GM18498 (cell line): ENCODE data around the gene CCNL2.
"Not testable (repeated sequence)": the region's sequence is repeated elsewhere in the genome, so short reads cannot be mapped to it uniquely, and the experiment has no call there.

ENCODE experiments used
- ATAC-seq: cut with Tn5 transposase; IDR thresholded peaks from one replicate; pipeline ENCODE4 v1.9.1; 2021; ENCODE audit warnings: mild to moderate bottlenecking, moderate library complexity; ENCODE audit not compliant: unreplicated experiment

Gene CCNL2

DNA sequence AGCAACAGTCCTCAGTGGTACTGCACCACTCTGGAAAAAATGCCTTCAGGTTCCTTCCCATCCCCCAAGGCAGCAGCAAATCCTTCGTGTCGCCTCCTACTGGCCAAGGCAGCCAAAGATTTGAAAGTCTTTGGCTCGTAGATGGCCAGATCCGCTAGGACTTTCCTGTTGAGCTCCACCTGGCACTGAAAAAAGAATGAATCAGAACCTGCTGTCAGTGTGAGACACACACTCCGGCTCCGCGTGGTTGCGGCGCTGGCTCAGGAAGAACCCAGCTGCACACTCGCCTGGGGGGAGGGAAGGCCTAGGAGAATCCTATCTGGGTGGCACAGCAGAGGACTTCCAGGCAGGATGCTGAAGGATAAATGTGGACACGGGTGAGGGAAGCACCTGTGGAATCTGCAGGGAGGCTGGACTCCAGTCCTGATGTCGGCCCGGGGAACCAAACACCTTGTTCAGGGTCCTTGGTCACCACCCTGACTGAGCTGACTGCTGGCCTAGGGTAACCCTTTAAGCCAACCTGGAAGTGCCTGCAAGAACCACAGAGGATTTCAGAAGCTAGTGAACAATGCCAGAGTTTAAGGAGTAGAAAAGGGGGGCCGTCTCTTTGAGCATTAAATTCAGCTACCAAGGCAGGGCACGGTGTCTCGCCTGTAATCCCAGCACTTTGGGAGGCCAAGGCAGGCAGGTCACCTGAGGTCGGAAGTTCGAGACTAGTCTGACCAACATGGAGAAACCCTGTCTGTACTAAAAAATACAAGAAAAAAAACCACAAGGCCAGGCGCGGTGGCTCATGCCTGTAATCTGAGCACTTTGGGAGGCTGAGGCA, 3.2 kb upstream of the CCNL2 start:
- no peak for ATAC-seq

- no peak for ATAC-seq
Measured at GRCh38 chr1:1401457-1402010, 2.4 kb upstream of the CCNL2 start.

- no peak for ATAC-seq
Measured at GRCh38 chr1:1400576-1401456, 1.7 kb upstream of the CCNL2 start.

- no peak for ATAC-seq
Measured at GRCh38 chr1:1399872-1400575, 889 bp upstream of the CCNL2 start.

GRCh38 chr1:1398677-1399186, 403 bp downstream of the CCNL2 start:
- peak; percentile 25 for ATAC-seq

GRCh38 chr1:1397839-1398523, 1.2 kb downstream of the CCNL2 start:
- ATAC-seq: no peak

DNA sequence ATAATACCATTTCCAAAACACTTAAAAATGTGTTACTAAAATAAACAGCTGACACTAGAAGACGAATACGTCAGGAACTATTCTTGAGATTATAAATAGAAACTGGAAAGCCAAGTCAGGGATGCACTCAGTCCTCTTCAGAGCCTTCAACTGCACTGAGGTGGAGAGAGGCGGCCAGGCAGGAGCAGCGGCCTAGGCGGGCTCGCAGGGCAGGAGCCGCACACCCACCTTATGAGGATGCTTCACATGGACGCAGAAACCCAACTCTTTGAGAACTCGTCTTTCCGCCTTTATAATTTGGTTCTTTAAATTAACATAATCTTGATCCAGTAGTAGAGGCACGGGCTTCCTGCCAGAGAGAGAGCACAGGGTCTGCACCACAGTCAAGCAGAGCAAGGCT, 4.0 kb downstream of the CCNL2 start:
- no peak for ATAC-seq

GRCh38 chr1:1394116-1394515, 5.0 kb downstream of the CCNL2 start:
- ATAC-seq: no peak

DNA sequence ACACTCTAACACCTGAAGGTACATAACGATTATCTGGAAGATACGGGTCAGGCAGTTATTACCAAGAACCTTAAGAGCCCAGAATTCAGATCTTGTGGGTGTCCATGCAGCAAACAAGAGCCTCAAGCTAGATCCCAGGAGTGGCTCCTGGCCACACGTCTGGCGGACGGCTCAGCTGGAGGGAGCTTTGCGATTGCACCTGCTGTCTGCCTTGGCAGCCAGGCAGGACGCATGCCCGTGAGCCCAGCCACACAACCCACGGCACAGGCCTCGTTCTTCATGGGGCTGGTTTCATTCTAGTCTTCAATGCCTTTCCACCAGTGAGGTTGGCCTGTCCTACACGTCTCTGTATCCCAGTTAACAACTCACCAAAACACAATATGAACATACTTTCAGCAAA, 5.7 kb downstream of the CCNL2 start:
- ATAC-seq: no peak

- no peak for ATAC-seq
Measured at GRCh38 chr1:1393014-1393413, 6.1 kb downstream of the CCNL2 start.

- ATAC-seq: no peak
Measured at GRCh38 chr1:1391225-1391624, 7.9 kb downstream of the CCNL2 start.

DNA sequence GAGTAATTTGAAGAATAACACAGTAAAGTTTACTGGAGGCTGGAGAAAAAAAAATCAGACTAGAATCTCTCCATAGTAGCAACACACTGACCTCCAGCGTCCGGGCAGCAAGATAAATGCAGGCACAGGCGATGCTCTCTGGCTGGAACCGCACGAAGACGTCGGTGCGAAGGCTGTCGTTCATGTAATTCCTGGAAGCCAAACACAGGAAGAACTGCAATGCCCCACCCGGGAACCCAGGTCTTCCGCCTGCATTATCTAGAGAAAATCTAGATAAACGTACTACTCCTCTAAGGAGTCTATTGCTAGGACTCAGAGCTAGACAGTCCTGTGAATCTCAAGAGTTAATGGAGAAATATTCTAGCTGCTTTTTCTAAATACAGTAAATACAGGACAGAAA, 8.5 kb downstream of the CCNL2 start:
- no peak for ATAC-seq

GRCh38 chr1:1388078-1388472, 11.1 kb downstream of the CCNL2 start:
- no peak for ATAC-seq

GRCh38 chr1:1387098-1388077, 11.7 kb downstream of the CCNL2 start:
- no peak for ATAC-seq

DNA sequence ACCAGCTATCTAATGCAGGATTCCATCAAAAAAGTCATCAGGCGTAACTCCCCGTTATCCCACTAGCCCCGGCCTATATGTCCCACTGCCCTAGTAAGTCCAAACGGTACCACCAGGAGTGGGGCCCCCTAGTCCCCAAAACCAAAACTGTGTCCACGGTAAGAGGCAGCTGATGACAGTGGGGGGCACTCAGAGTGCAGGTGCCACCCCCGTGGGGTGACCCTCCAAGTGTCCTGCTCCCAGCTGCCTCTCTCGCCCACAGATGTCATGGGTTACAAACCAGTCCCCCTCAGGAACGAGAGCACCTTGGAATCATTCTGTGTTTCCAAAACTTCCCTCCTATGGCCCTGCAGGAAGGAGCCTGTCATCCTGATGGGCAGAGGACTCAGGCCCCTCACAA, 13.2 kb downstream of the CCNL2 start:
- ATAC-seq: no peak

DNA sequence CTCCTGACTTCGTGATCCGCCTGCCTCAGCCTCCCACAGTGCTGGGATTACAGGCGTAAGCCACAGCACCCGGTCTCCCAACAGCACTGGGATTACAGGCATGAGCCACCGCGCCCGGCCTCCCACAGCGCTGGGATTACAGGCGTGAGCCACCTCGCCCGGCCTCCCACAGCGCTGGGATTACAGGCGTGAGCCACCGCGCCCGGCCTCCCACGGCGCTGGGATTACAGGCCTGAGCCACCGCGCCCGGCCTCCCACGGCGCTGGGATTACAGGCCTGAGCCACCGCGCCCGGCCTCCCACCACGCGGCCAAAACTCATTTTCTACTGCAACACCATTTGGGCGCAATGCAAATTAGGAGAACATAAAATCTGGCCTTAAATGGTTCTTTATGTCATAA, 13.8 kb downstream of the CCNL2 start:
- not testable (repeated sequence) for ATAC-seq

- no peak for ATAC-seq
Measured at GRCh38 chr1:1381294-1381693, 17.8 kb downstream of the CCNL2 start.

DNA sequence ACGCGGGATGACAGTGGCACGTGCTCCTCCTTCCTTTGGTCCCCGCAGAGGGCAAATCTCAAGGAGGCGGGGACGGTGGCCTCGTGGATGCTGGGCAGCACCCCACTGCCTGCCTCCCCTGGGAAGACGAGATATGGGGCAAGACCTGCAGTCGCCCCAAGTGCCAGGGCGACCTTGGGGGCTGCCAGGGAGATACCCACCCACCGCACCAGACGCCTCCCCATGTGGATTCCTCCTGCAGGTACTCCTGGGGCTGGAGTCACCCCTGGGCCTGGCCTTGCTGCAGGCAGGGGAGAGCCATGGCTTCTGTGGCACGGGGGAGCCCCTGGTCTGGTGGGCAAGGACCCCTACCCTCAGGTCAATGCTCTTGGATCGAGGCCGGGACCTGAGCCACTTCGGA, 18.3 kb downstream of the CCNL2 start:
- no peak for ATAC-seq

- ATAC-seq: no peak
Measured at GRCh38 chr1:1377540-1378205, 21.5 kb downstream of the CCNL2 start.
